GM21717 (cell line): ENCODE results near the gene MAGEB4.

Source experiments
- ATAC-seq: cut with Tn5 transposase; IDR thresholded peaks from one replicate; pipeline ENCODE4 v1.9.1; 2021; ENCODE audit warnings: mild to moderate bottlenecking, moderate library complexity; ENCODE audit not compliant: unreplicated experiment

Gene MAGEB4

GRCh38 chrX:30283456-30284200, 41.8 kb downstream of the MAGEB4 start:
- ATAC-seq = no peak
